Inflammatory macrophage (primary cell): ENCODE data around the gene TGIF2LX.
"Not testable (repeated sequence)": the region's sequence is repeated elsewhere in the genome, so short reads cannot be mapped to it uniquely, and the experiment has no call there.

Source experiments
- DNase-seq, 2 donors: peaks; one replicate each; pipeline ENCODE4 v3.0.0-alpha.2; 2020 to 2022
- total RNA-seq, 18 experiments: gene quantifications; one replicate each; lab custom pipeline; 2026; ENCODE audit warnings: mixed read lengths in 6 of 18, inconsistent platforms in 2 of 18; lab: John Stamatoyannopoulos, UW

TGIF2LX gene
- total RNA-seq: 0 reads per million in 18 experiments

- not testable (repeated sequence) for DNase-seq
Measured at GRCh38 chrX:89921665-89922064, at the start of gene TGIF2LX. Gene TGIF2LX (plus strand): TSS chrX:89921908. CDS start chrX:89922086, 178 bp downstream.

DNA sequence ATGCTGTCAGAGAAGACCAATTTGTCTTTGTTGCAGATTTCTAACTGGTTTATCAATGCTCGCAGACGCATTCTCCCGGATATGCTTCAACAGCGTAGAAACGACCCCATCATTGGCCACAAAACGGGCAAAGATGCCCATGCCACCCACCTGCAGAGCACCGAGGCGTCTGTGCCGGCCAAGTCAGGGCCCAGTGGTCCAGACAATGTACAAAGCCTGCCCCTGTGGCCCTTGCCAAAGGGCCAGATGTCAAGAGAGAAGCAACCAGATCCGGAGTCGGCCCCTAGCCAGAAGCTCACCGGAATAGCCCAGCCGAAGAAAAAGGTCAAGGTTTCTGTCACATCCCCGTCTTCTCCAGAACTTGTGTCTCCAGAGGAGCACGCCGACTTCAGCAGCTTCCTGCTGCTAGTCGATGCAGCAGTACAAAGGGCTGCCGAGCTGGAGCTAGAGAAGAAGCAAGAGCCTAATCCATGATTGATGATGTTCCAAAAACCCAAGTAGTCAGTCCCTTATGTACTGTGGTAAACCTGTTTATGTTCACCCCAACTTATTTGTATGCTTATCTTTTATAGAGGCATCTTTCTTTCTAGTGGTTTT lies 728 bp downstream of the TGIF2LX start:
- not testable (repeated sequence) for DNase-seq

DNA sequence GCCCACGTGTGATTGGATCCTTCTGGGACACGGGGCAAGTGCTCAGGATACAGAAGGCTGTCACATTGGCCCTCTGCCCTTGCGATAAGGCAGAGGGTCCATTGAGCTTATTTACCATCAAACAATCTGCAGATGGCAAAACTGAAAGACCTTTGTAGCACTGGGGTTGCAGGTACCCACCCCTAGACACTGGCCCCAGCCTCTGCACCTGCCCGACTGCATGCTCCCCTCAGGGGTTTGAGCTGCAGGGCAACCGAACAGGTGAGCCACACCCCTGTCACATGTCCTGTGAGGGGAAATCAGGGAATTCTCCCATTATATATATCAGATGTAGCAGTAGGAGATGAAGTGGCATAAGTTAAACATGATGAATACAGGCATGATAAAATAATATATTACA lies 21.4 kb downstream of the TGIF2LX start:
- not testable (repeated sequence) for DNase-seq

DNA sequence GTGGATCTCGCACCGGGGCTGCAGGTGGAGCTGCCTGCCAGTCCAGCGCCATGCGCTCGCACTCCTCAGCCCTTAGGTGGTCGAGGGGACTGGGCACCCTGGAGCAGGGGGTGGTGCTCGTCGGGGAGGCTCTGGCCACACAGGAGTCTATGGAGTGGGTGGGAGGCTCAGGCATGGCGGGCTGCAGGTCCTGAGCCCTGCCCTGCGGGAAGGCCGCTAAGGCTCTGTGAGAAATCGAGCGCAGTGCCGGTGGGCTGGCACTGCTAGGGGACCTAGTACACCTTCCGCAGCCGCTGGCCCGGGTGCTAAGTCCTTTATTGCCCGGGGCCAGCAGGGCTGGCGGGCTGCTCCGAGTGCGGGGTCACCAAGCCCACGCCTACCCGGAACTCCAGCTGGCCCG lies 43.9 kb downstream of the TGIF2LX start:
- not testable (repeated sequence) for DNase-seq
